Measurements from ENCODE around the gene PJA1.

DNA sequence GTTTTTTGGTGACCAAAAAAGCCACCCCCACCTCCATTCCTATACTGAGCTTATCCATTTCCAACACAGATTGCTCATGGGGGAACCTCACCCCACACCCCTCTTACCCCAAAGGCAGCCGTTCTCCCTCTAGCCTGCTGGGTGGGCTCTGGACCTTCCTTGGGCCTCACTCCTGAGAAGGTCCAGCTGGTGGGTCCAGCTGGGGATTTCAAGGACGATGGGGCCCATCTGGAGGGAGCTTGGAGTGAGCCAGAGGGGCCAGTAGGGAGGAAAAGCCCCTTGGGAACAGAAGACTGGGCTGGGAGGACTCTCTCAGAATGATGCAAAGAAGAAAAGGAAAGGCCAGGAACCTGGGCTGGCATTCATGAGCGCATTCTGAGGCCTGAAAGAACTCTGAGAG lies 42.0 kb upstream of the PJA1 start:
- no peak for TF ChIP-seq EZH2 (IDR thresholded peaks at IDR 0.05; ENCODE audit: borderline replicate concordance, low read length)
- TF ChIP-seq, protein P1, sequence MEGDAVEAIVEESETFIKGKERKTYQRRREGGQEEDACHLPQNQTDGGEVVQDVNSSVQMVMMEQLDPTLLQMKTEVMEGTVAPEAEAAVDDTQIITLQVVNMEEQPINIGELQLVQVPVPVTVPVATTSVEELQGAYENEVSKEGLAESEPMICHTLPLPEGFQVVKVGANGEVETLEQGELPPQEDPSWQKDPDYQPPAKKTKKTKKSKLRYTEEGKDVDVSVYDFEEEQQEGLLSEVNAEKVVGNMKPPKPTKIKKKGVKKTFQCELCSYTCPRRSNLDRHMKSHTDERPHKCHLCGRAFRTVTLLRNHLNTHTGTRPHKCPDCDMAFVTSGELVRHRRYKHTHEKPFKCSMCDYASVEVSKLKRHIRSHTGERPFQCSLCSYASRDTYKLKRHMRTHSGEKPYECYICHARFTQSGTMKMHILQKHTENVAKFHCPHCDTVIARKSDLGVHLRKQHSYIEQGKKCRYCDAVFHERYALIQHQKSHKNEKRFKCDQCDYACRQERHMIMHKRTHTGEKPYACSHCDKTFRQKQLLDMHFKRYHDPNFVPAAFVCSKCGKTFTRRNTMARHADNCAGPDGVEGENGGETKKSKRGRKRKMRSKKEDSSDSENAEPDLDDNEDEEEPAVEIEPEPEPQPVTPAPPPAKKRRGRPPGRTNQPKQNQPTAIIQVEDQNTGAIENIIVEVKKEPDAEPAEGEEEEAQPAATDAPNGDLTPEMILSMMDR (conservative IDR thresholded peaks at IDR 0.05 in 1 of 2, IDR thresholded peaks at IDR 0.05 in 1 of 2; ENCODE audit: extremely low read depth in 1 of 2, insufficient read depth in 1 of 2, low read depth in 1 of 2, low read length in 2 of 2), result no peak

All from mammary epithelial cell (primary cell).